ENCODE data around the gene KREMEN2. TPM values are rescaled to one million over a fixed set of nuclear protein-coding genes. Genes with fewer than 3 reads are reported as not detected.

KREMEN2 gene
- total and polyA plus RNA-seq, 2 of the 8 experiments (the other 6 are each of a cell fraction or from before 2014, with no cell fraction given) = 6.6 to 7.0 TPM

DNA sequence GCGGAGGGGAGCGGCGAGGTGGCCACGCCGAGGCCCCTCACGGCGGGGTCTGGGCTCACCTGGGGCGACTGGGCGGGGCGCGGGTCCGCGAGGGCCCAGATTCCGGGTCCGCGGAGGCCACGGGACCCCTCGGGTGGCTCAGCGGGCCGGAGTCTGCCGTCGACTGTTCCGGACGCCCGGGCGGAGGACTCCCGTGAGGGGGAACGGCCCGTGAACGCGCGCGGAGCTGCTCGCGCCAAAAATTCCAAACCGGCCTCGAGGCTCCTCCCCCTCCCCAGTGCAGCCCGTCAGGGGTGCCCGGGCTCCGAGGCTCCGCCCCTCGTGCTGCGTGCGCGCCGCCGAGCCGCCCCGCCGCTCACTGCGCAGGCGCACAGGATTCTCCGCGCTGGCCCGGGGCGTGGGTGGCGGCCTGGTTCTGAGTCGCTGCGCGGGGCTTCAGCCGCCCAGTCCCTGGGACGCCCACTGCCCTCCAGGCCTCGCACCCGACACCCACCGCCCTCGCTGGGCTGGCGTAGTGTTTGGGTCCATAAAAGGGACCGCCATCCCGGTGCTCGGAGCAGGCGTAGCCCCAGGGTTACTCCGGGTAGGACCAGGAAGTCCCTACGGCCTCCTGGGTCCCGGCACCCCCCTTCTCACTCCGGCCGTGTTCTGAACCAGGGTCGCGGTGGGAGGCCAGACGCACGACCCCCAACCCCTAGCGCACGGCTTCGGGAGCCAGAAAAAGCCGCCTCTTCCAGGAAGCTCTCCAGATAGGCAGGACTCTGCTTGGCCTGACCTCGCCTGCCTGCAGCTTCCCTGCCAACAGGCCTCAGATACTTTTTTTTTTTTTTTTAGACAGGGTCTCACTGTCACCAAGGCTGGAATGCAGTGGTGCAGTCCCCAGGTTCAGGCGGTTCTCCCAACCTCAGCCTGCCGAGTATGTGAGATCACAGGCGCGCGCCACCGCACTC is 16.4 kb downstream of the KREMEN2 start, which contains the start of gene PKMYT1 (continued):
- TF ChIP-seq CHD1 (IDR thresholded peaks at IDR 0.05; ENCODE audit: low read depth, low read length) (no peak), SP4 (IDR thresholded peaks at IDR 0.05; ENCODE audit: low read length) (no peak), CBX8 (IDR thresholded peaks at IDR 0.05; ENCODE audit: borderline replicate concordance, low read depth, low read length) (no peak), EGR1 (IDR thresholded peaks at IDR 0.05; ENCODE audit: borderline replicate concordance, low read depth, low read length) (peak; percentile 90), RXRA (IDR thresholded peaks at IDR 0.05; ENCODE audit: insufficient read depth, low read depth, low read length) (no peak), RAD21 (IDR thresholded peaks at IDR 0.05 in 1 of 2, conservative IDR thresholded peaks at IDR 0.05 in 1 of 2; ENCODE audit: low read depth in 2 of 2, low read length in 2 of 2) (no peak), CHD2 (IDR thresholded peaks at IDR 0.05; ENCODE audit: low read length) (no peak), FOSL1 (IDR thresholded peaks at IDR 0.05; ENCODE audit: insufficient read depth, low read depth, low read length) (no peak), ASH2L (IDR thresholded peaks at IDR 0.05; ENCODE audit: low read length) (peak; percentile 39), BRCA1 (IDR thresholded peaks at IDR 0.05; ENCODE audit: low read depth, low read length) (no peak), TAF7 (optimal IDR thresholded peaks at IDR 0.05; ENCODE audit: borderline replicate concordance, low read depth, low read length) (peak; percentile 20), ZNF274 (IDR thresholded peaks at IDR 0.05; ENCODE audit: borderline replicate concordance, extremely low read depth, low read length) (no peak), POLR2AphosphoS5 (IDR thresholded peaks at IDR 0.05; ENCODE audit: low read depth, low read length) (no peak; the same call in 1 of the 2 replicates), SP2 (IDR thresholded peaks at IDR 0.05; ENCODE audit: low read length) (no peak), HDAC2 (IDR thresholded peaks at IDR 0.05; ENCODE audit: borderline replicate concordance in 1 of 2, low read depth in 2 of 2, low read length in 2 of 2) (peak in 1 of 2 experiments; percentile 24; a peak in 1 of 4 replicates), SIRT6 (IDR thresholded peaks at IDR 0.05; ENCODE audit: low read length) (no peak), SAP30 (IDR thresholded peaks at IDR 0.05; ENCODE audit: insufficient read depth, insufficient replicate concordance, low read length) (peak; percentile 45), POLR2A (IDR thresholded peaks at IDR 0.05; ENCODE audit: control extremely low read depth in 1 of 2, low read depth in 2 of 2, low read length in 2 of 2) (peak in 1 of 2 experiments; percentile 79; a peak in 2 of 3 replicates), SRF (IDR thresholded peaks at IDR 0.05; ENCODE audit: low read depth, low read length) (no peak), TCF12 (IDR thresholded peaks at IDR 0.05; ENCODE audit: low read depth, low read length) (no peak), CREB1 (IDR thresholded peaks at IDR 0.05) (no peak)
- TF ChIP-seq, protein P1, sequence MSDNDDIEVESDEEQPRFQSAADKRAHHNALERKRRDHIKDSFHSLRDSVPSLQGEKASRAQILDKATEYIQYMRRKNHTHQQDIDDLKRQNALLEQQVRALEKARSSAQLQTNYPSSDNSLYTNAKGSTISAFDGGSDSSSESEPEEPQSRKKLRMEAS (IDR thresholded peaks at IDR 0.05) = no peak
- TF ChIP-seq, protein P2, sequence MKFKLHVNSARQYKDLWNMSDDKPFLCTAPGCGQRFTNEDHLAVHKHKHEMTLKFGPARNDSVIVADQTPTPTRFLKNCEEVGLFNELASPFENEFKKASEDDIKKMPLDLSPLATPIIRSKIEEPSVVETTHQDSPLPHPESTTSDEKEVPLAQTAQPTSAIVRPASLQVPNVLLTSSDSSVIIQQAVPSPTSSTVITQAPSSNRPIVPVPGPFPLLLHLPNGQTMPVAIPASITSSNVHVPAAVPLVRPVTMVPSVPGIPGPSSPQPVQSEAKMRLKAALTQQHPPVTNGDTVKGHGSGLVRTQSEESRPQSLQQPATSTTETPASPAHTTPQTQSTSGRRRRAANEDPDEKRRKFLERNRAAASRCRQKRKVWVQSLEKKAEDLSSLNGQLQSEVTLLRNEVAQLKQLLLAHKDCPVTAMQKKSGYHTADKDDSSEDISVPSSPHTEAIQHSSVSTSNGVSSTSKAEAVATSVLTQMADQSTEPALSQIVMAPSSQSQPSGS (IDR thresholded peaks at IDR 0.05; ENCODE audit: low read length) = no peak
